Measurements from ENCODE around the gene FOLR2. TPM values are rescaled to one million over a fixed set of nuclear protein-coding genes. Genes with fewer than 3 reads are reported as not detected.

FOLR2 gene
- total RNA-seq, 3 donors from 2014 or later: 3.2 to 29.4 (median 13.8) TPM

- Histone ChIP-seq H3K4me1 (ENCODE audit: low read depth) (peaks cover 20% of the 10 kb centered on the region), H3K36me3 (ENCODE audit: low read depth) (no peaks in the 10 kb centered on the region), H3K9me3 (no peaks in the 10 kb centered on the region), H3K4me3 (no peak within 1 kb of the TSS)
- intact Hi-C loops (cut with DNase I, micrococcal nuclease): no loop called here
- no peak for ATAC-seq
- no peak for TF ChIP-seq CTCF (IDR thresholded peaks at IDR 0.05)
- no peak for DNase-seq
Observed at GRCh38 chr11:72244060-72244360, 27.4 kb downstream of the FOLR2 start, which contains the start of gene PHOX2A. Gene PHOX2A, minus strand, starts transcription at chr11:72244176. Its CDS starts 172 bp downstream, at chr11:72244004.

GRCh38 chr11:72244361-72245262 lies 28.0 kb downstream of the FOLR2 start:
- ATAC-seq (no peak), DNase-seq (no peak)
- Histone ChIP-seq H3K4me1 (ENCODE audit: low read depth) (peaks cover 14% of the 10 kb centered on the region), H3K9me3 (no peaks in the 10 kb centered on the region), H3K4me3 (no peak overlapping the region), H3K36me3 (ENCODE audit: low read depth) (no peaks in the 10 kb centered on the region)
- no peak for TF ChIP-seq CTCF (IDR thresholded peaks at IDR 0.05)
- intact Hi-C loops (cut with DNase I, micrococcal nuclease): no loop called here

- no peak for ATAC-seq
- TF ChIP-seq CTCF (IDR thresholded peaks at IDR 0.05): no peak
- Histone ChIP-seq H3K36me3 (ENCODE audit: low read depth) (no peaks in the 10 kb centered on the region), H3K4me3 (no peak overlapping the region), H3K4me1 (ENCODE audit: low read depth) (peaks cover 7% of the 10 kb centered on the region), H3K9me3 (no peaks in the 10 kb centered on the region)
- intact Hi-C loops (cut with DNase I, micrococcal nuclease): no loop called here
- no peak for DNase-seq
Observed at GRCh38 chr11:72245263-72245816, 28.7 kb downstream of the FOLR2 start.

- Histone ChIP-seq H3K4me3 (no peak overlapping the region), H3K4me1 (ENCODE audit: low read depth) (no peaks in the 10 kb centered on the region), H3K9me3 (no peaks in the 10 kb centered on the region), H3K36me3 (ENCODE audit: low read depth) (no peaks in the 10 kb centered on the region)
- intact Hi-C loops (cut with DNase I, micrococcal nuclease): no loop called here
- no peak for TF ChIP-seq CTCF (IDR thresholded peaks at IDR 0.05)
- no peak for ATAC-seq
- DNase-seq: no peak
Observed at GRCh38 chr11:72247584-72247983, 31.0 kb downstream of the FOLR2 start.

GRCh38 chr11:72249961-72250360 lies 33.4 kb downstream of the FOLR2 start:
- intact Hi-C loops (cut with DNase I, micrococcal nuclease): no loop called here
- no peak for DNase-seq
- Histone ChIP-seq H3K4me1 (ENCODE audit: low read depth) (no peaks in the 10 kb centered on the region), H3K9me3 (no peaks in the 10 kb centered on the region), H3K36me3 (ENCODE audit: low read depth) (no peaks in the 10 kb centered on the region), H3K4me3 (no peak overlapping the region)
- no peak for TF ChIP-seq CTCF (IDR thresholded peaks at IDR 0.05)
- ATAC-seq: no peak
